Neural crest cell (in vitro differentiated cells): Measurements from ENCODE around the gene ANO7. TPM values are rescaled to one million over a fixed set of nuclear protein-coding genes. Genes with fewer than 3 reads are reported as not detected.

Experiments
- DNase-seq: peaks from one replicate; pipeline ENCODE4 v3.0.0; 2021; ENCODE audit warnings: low read depth, mixed read lengths, low spot score
- H3K27ac Mint-ChIP-seq: one replicate; pipeline ENCODE4 v1.8.0; 2021; ENCODE audit warnings: mild to moderate bottlenecking, mixed read lengths; ENCODE audit not compliant: unreplicated experiment
- H3K27me3 Mint-ChIP-seq: 2 replicates; pipeline ENCODE4 v1.8.0; 2021; ENCODE audit warnings: low read depth, mild to moderate bottlenecking, mixed read lengths
- H3K36me3 Mint-ChIP-seq: 2 replicates; pipeline ENCODE4 v1.8.0; 2021; ENCODE audit warnings: low read depth, mild to moderate bottlenecking, mixed read lengths
- H3K4me1 Mint-ChIP-seq: 2 replicates; pipeline ENCODE4 v1.8.0; 2021; ENCODE audit warnings: mixed read lengths
- H3K4me3 Mint-ChIP-seq: one replicate; pipeline ENCODE4 v1.8.0; 2021; ENCODE audit warnings: mild to moderate bottlenecking, mixed read lengths
- H3K9me3 Mint-ChIP-seq: 2 replicates; pipeline ENCODE4 v1.8.0; 2021; ENCODE audit warnings: mixed read lengths
- total RNA-seq: library from RNA; stranded (reverse); gene quantifications from 2 replicates; pipeline ENCODE4 v1.2.1, GENCODE V29; 2021
- TF ChIP-seq, protein P1 (sequence below): fragments of 200-600 bp; sonication (generic); conservative IDR thresholded peaks from 2 replicates; pipeline ENCODE4 v1.5.0; 2021; ENCODE audit warnings: antibody characterized with exemption, mild to moderate bottlenecking

Gene ANO7
- total RNA-seq, 1 donor from 2014 or later, result 3.2 TPM

GRCh38 chr2:241201445-241202267 is 13.2 kb downstream of the ANO7 start:
- no peak for DNase-seq
- Mint-ChIP-seq H3K4me3 (no peak overlapping the region), H3K4me1 (no peaks in the 10 kb centered on the region), H3K27ac (no peak overlapping the region), H3K9me3 (no peaks in the 10 kb centered on the region), H3K27me3 (no peaks in the 10 kb centered on the region), H3K36me3 (no peaks in the 10 kb centered on the region)
- TF ChIP-seq, protein P1, sequence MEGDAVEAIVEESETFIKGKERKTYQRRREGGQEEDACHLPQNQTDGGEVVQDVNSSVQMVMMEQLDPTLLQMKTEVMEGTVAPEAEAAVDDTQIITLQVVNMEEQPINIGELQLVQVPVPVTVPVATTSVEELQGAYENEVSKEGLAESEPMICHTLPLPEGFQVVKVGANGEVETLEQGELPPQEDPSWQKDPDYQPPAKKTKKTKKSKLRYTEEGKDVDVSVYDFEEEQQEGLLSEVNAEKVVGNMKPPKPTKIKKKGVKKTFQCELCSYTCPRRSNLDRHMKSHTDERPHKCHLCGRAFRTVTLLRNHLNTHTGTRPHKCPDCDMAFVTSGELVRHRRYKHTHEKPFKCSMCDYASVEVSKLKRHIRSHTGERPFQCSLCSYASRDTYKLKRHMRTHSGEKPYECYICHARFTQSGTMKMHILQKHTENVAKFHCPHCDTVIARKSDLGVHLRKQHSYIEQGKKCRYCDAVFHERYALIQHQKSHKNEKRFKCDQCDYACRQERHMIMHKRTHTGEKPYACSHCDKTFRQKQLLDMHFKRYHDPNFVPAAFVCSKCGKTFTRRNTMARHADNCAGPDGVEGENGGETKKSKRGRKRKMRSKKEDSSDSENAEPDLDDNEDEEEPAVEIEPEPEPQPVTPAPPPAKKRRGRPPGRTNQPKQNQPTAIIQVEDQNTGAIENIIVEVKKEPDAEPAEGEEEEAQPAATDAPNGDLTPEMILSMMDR, result no peak

- Mint-ChIP-seq H3K27me3 (no peaks in the 10 kb centered on the region), H3K4me1 (no peaks in the 10 kb centered on the region), H3K36me3 (no peaks in the 10 kb centered on the region), H3K27ac (no peak overlapping the region), H3K9me3 (no peaks in the 10 kb centered on the region), H3K4me3 (no peak overlapping the region)
- TF ChIP-seq, protein P1, result no peak
- no peak for DNase-seq
These were observed 13.8 kb downstream of the ANO7 start for GRCh38 chr2:241202268-241202585.

- TF ChIP-seq, protein P1, result no peak
- H3K4me1 Mint-ChIP-seq, result no peaks in the 10 kb centered on the region
- H3K27ac Mint-ChIP-seq, result no peak overlapping the region
- no peak overlapping the region for H3K4me3 Mint-ChIP-seq
- no peaks in the 10 kb centered on the region for H3K9me3 Mint-ChIP-seq
- no peak for DNase-seq
- no peaks in the 10 kb centered on the region for H3K27me3 Mint-ChIP-seq
- no peaks in the 10 kb centered on the region for H3K36me3 Mint-ChIP-seq
These were observed 14.2 kb downstream of the ANO7 start for GRCh38 chr2:241202681-241203080.

DNA sequence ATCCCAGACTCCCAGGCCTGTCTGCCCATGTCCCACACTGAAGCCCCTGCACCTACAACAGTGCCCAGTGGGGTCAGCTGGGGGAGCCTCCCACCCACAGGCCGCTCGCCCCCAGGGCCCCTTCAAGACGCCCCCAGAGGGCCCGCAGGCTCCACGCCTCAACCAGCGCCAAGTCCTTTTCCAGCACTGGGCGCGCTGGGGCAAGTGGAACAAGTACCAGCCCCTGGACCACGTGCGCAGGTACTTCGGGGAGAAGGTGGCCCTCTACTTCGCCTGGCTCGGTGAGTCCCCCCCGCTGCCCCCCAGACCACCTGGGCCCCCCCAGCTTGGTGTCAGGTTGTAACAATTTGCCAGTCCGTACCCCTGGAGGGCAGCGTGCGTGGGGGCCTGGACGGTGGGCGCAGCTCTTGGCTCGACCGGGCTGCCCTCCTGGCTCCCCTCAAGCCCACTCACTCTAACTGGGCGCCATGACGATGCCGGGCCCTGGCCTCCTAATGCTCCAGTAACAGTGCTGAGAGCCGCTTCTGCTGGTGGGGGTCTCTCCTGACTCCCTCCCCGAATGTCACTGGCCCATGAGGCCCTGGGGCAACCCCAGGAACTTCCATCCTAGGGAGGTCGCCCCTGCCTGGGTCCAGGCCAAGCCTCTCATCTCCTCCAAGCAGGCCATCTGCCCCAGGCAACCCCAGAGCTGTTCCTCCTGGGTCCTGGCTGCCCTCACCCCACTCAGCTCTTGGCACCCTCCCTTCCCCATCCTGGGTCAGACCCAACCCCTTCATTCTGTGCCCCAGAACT is 14.9 kb downstream of the ANO7 start:
- Mint-ChIP-seq H3K27ac (no peak overlapping the region), H3K27me3 (no peaks in the 10 kb centered on the region)

GRCh38 chr2:241204010-241204384 is 15.5 kb downstream of the ANO7 start:
- no peak for DNase-seq
- H3K9me3 Mint-ChIP-seq, result no peaks in the 10 kb centered on the region
- H3K4me1 Mint-ChIP-seq, result no peaks in the 10 kb centered on the region
- TF ChIP-seq, protein P1, result no peak
- H3K36me3 Mint-ChIP-seq, result no peaks in the 10 kb centered on the region
- no peaks in the 10 kb centered on the region for H3K27me3 Mint-ChIP-seq
- no peak overlapping the region for H3K27ac Mint-ChIP-seq
- no peak overlapping the region for H3K4me3 Mint-ChIP-seq

More for the DNA sequence above, 14.9 kb downstream of the ANO7 start:
- Mint-ChIP-seq H3K4me3 (no peak overlapping the region), H3K9me3 (no peaks in the 10 kb centered on the region), H3K36me3 (no peaks in the 10 kb centered on the region), H3K4me1 (no peaks in the 10 kb centered on the region)
- TF ChIP-seq, protein P1, result no peak
- no peak for DNase-seq
